Ramos (cell line): Measurements from ENCODE around the gene RANBP17.
"Not testable (repeated sequence)": the region's sequence is repeated elsewhere in the genome, so short reads cannot be mapped to it uniquely, and the experiment has no call there.

Source experiments
- in situ Hi-C: fragments of 300-500 bp; cut with MboI; formaldehyde crosslinking; loops from one replicate; pipeline ENCODE4 v1.14.3; 2022; ENCODE audit warnings: low sequenced_read_pairs; ENCODE audit not compliant: unreplicated experiment

RANBP17 gene

DNA sequence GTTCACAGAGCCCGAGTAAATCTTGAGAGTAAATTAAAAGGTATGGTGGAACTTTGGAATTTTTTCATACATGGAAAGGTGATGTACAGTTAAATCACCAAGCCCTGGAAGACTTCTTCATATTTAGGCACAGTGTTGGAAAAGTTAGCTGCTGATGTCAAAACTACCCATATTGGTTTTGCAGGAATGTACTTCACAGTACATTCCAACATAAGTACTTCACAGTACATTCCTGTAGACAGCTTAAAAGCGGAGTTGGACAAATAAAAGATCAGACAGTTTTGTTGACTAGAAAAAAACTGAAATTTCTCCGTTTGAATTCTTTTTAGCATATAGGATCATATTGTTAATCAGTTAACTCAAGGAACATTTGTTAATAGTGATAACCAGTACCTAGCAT lies 1.8 kb downstream of the RANBP17 start:
- in situ Hi-C loops: no loop called here

DNA sequence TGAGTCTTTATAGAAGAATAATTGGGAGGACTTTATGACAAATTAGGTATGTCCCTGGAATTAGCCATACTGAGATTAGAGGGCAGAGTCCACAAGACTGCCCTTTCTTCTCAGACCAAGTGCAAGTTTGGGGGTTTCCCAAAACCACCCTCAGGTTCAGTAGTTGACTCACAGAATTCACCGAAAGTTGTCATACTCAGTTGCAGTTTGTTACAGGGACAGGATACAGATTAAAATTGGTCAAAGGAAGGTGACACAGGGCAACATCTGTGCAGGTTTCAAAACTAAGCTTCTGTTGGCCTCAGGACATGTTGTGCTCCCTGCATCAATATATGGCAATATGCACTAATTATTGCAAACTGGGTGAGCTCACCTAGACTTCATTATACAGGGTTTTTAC lies 3.8 kb downstream of the RANBP17 start:
- in situ Hi-C loops: no loop called here

DNA sequence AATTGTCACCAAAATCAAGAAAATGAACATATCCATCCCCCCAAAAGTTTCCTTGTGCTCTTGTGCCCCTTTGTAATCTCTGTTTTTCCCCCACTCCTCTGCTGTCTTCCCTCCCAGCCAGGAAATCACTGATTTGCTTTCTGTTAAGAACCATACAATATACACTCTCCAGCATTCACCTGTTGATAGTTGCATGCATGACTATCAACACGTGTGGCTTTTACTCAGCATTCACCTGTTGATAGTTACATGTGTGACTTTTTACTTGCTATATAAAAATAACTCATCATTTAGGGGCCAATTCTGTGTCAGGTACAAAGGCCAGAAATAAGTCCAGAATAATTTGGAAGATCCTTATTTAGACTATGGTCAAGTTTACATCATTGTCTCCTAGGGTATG lies 6.0 kb downstream of the RANBP17 start:
- in situ Hi-C loops: no loop called here

DNA sequence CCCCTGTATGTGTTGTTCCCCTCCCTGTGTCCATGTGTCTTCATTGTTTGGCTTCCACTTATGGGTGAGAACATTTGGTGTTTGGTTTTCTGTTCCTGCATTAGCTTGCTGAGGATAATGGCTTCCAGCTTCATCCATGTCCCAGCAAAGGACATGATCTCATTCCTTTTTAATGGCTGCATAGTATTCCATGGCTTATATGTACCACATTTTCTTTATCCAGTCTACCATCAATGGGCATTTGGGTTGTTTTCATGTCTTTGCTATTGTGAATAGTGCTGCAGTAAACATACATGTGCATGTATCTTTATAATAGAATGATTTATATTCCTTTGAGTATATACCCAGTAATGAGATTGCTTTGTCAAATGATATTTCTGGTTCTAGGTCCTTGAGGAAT lies 8.6 kb downstream of the RANBP17 start:
- in situ Hi-C loops: not testable (repeated sequence)

DNA sequence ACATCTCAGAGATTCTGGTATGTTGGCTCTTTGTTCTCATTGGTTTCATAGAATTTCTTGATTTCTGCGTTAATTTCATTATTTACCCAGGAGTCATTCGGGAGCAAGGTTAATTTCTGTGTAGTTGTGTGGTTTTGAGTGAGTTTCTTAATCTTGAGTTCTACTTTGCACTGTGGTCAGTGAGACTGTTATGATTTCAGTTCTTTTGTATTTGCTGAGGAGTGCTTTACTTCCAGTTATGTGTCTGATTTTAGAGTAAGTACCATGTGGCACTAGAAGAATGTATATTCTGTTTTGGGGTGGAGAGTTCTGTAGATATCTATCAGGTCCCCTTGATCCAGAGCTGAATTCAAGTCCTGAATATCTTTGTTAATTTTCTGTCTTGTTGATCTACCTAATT lies 12.2 kb downstream of the RANBP17 start:
- in situ Hi-C loops: no loop called here

DNA sequence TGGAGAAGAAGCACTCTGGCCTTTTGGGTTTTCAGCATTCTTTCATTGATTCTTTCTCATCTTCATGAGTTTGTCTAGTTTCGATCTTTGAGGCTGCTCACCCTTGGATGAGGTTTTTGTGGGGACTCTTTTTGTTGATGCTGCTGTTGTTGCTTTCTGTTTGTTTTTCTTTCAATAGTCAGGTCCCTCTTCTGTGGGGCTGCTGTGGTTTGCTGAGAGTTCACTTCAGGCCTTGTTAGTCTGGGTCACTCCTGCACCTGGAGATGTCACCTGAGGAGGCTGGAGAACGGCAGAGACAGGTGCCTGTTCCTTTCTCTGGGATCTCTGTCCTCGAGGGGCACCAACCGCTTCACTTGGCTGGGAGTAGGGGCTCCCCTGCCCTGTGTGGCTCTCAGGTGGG lies 14.0 kb downstream of the RANBP17 start:
- in situ Hi-C loops: no loop called here

DNA sequence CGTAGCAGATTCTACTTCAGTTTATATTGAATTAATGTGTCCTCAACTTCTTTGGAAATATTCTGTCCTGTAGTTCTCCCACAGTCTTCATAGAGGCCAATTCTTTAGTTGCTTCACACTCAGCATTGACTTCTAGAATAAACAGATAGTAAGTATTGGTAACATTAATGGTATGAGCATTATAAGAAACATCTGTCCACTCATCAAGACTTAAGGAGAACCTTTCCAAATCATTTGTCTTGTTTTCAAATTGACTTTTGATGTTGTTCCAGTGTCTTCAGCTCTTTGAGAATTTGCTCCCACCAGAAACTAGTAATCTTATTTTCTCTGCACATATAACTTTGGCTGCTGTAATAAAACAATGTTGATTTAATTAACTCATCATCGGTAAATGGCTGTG lies 18.3 kb downstream of the RANBP17 start:
- in situ Hi-C loops: no loop called here

DNA sequence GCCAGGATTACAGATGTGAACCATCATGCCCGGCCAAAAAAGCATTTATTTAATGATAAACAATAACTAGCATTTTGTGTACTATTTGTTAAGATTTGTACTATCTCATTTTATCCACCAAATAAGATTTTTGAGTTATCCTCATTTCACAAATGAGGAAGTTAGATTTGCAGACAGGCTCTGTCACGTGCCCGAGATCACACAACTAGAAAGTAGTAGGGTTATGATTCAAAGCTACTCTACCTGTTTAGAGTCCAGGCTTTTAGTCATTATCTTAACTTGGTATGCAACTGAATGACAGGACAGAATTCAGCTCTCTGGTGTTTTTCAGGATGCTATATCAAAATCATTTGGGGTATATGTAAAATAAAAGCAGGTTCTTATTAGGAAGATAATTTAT lies 20.5 kb downstream of the RANBP17 start:
- in situ Hi-C loops: no loop called here

DNA sequence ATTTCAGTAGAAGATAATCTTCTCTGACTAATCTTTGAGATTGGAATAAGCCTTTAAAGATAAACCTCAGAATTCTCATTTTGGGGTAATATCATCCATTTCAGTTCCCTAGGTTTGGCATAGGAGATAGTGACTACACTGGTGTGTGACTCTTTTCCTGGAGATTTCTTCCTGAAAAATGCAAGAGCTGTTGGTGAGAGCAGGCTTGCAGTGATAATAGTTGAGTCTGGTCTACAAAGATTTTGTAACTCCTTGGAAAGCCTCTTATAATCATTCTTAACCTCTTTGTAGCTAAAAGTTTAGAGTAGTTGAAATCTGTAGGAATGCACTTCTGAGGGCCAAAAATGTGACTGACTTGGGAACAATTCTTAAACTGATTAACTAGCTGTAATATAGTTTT lies 23.4 kb downstream of the RANBP17 start:
- in situ Hi-C loops: no loop called here

DNA sequence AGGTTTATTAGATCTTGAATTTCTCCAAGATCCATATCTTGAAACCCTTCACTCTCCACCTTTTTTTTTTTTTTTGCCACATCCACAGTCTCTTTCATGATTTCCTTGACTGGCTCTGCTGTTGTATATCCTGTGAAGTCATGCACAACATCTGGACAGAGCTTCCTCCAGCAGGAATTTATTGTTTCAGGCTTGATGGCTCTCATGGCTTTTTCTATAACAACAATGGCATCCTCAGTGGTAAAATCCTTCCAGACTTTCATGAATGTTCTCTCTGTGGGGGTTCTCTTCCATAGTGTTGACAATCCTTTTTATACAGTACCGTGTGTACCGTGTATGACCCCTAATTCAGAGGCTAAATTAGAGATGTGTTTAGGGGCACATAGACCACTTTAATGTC lies 24.0 kb downstream of the RANBP17 start:
- in situ Hi-C loops: no loop called here

DNA sequence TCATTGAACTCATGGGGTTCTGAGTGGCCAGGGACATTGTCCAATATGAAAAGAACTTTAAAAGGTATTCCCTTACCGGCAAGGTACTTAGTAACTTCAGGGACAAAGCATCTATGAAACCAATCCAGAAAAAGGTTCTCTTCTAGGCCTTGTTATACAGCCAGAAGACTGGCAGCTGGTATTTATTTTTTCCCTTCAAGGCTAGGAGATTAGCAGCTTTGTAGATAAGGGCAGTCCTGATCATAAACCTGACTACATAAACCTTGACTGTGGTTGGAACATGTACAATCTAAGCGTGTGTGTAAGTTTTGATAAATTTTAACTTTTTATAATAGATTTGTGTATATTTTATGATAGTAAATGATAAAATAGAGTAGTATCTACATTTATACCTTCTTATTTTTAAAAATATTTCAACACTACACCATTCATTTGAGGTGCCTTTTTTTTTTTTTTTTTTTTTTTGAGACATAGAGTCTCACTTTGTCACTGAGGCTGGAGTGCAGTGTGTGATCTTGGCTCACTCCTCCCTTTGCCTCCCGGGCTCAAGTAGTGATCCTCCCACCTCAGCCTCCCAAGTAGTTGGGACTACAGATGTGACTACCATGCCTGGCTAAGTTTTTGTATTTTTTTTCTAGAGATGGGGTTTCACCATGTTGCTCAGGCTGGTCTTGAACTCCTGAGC lies 24.5 kb downstream of the RANBP17 start:
- in situ Hi-C loops: no loop called here

DNA sequence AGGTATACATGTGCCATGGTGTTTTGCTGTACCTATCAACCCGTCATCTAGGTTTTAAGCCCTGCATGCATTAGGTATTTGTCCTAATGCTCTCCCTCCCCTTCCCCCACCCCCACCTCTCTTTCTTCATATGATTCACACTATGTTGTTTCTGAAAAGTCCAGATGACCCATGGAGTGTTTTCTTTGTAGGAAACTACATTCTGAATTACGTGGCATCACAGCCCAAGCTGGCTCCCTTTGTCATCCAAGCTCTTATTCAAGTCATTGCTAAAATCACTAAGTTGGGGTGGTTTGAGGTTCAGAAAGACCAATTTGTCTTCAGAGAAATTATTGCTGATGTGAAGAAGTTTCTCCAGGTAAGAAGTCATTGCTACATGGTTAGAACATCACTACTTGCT lies 30.4 kb downstream of the RANBP17 start:
- in situ Hi-C loops: no loop called here

DNA sequence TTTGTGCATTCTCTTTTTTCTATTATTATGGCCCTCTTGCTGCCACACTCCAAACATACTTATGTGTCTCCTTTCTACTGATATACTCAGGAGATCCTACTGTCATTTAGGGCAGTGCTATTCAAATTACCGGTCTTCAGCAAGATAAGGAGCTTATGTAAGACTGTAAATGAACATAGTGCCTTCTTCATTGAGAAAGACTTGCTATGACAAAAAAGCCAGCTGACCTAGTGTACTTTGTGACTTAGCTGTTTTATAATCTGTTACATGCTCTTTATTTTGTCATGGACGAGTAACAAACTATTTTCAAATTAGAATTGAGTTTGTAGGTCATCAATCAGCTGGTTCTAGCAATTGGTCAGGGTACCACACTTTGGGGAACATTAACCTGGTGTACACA lies 32.8 kb downstream of the RANBP17 start:
- in situ Hi-C loops: no loop called here

DNA sequence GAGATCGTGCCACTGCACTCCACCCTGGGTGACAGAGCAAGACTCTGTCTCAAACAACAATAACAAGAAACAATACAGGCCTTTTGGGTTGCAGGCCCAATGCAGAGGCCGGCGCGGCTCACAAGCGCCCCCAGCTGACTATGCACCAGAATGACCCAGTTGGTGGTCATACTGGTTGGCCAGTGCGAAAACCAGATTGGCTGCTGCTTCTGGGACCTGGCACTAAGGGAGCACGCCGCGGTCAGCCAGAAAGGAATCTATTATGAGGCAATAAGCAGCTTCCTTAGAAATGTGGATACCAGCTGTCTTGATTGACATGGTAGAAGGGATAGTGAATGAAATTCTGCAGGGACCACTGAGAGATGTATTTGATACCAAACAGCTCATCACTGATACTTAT lies 35.0 kb downstream of the RANBP17 start:
- in situ Hi-C loops: no loop called here

DNA sequence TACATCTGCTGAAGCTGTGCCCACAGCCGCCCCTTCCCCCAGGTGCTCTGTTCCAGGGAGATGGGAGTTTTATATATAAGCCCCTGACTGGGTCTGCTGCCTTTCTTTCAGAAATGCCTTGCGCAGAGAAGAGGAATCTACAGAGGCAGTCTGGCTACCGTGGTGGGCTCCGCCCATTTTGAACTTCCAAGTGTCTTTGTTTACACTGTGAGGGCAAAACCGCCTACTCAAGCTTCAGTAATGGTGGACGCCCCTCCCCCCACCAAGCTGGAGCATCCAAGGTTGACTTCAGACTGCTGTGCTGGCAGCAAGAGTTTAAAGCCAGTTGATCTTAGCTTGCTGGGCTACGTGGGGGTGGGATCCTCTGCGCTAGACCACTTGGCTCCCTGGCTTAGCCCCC lies 41.3 kb downstream of the RANBP17 start:
- in situ Hi-C loops: no loop called here

DNA sequence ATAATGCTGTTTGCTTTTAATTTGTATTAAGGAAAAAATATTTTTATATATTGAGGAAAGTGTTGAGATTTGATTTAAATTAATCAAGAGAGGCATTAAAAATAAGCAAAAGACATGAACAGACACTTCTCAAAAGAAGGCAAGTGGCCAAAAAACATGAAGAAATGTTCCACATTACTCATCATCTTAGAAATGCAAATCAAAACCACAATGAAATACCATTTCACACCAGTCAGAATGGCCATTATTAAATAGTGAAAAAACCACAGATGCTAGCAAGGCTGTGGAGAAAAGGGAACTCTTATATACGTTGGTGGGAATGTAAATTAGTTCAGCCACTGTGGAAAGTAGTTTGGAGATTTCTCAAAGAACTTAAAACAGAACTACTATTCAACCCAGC lies 45.9 kb downstream of the RANBP17 start:
- in situ Hi-C loops: no loop called here

DNA sequence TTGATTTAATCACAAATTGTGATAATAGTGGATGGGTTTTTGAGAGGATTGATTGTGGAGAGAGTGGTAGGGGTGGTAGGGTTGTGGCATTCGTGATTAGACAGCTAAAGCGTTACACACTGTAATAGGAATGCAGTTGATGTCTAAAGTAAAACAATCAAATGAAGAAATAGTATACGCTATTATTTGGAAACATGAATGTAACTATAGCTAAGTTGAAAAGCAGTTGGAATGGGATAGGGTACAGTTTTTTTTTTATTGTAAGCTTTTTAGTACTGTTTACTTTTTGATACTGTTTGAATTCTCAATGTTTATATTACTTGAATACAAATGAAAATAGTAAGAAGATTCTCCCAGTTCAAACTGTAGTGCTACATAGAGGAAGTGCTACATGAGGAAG lies 51.8 kb downstream of the RANBP17 start:
- in situ Hi-C loops: no loop called here

DNA sequence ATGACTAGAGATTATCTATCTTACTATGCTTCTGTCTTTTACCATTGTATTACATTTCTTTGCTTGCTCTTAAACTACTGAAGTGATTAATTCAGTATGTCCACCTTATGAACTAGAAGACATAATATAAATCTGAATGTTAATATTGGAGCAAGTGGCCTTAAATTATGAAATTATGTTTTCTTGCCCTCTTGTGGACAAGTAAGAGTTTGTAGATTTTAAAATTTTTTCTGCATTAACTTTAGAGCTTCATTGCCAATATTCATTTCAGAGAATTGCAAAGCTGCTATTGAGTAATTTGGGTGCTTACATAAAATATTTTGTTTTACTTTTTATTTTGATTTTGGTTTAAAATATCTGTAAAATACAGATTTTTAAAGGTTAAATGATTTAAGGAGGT lies 55.3 kb downstream of the RANBP17 start:
- in situ Hi-C loops: no loop called here

DNA sequence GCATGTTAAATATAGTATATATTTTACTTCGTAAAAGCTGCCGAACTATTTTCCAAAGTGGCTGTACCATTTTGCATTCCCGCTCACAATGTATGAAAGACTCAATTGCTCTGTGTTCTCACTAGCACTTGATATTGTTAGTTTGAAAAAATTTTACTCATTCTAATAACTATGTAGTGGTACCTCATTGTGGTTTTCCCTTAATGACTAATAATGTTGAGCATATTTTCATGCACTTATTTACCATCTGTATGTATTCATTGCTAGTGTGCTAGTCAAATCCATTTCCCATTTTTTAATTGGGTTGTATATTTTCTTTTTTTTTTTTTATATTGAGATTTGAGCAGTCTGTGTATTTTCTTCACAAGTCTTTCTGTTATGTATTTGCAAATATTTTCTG lies 58.4 kb downstream of the RANBP17 start:
- in situ Hi-C loops: no loop called here

DNA sequence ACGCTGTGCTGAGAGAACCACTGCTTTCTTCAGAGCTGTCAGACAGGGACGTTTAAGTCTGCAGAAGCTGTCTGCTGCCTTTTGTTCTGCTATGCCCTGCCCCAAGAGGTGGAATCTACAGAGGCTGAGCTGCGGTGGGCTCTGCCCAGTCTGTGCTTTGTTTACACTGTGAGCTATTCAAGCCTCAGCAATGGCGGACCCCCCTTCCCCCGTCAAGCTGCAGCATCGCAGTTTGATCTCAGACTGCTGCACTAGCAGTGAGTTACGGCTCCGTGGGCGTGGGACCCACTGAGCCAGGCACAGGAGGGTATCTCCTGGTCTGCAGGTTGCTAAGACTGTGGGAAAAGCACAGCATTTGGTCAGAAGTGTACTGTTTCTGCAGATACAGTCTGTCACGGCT lies 60.5 kb downstream of the RANBP17 start:
- in situ Hi-C loops: not testable (repeated sequence)

DNA sequence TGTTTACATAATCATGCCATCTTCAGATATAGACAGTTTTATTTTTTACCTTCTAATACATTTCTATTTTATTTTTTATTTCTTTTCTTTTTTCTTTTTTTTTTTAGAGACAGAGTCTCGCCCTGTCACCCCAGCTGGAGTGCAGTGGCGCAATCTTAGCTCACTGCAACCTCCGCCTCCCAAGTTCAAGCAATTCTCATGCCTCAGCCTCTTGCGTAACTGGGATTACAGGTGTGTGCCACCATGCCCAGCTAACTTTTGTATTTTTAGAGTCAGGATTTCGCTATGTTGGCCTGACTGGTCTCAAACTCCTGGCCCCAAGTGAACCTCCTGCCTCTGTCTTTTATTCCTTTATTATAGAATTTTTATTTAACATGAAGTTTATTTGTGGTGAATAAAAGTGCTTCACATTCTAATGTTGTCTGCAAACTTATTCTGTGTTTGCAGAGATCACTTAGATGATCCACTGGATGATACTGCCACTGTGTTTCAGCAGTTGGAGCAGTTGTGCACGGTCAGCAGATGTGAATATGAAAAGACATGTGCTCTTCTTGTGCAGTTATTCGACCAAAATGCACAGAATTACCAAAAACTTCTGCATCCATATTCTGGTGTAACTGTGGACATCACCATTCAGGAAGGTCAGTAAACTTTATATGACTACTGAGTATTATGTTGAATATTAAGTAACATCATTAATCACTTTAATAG lies 62.2 kb downstream of the RANBP17 start:
- in situ Hi-C loops: no loop called here

DNA sequence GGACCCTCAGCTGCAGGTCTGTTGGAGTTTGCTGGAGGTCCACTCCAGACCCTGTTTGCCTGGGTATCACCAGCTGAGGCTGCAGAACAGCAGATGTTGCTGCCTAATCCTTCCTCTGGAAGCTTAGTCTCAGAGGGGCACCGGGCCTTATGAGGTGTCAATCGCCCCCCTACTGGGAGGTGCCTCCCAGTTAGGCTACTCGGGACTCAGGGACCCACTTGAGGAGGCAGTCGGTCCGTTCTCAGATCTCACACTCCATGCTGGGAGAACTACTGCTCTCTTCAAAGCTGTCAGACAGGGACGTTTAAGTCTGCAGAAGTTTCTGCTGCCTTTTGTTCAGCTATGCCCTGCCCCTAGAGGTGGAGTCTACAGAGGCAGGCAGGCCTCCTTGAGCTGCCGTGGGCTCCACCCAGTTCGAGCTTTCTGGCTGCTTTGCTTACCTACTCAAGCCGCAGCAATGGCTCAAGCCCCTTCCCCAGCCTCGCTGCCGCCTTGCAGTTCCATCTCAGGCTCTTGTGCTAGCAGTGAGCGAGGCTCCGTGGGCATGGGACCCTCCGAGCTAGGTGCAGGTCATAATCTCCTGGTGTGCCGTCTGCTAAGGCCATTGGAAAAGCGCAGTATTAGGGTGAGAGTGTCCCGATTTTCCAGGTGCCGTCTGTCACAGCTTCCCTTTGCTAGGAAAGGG lies 73.9 kb downstream of the RANBP17 start:
- in situ Hi-C loops: not testable (repeated sequence)
